ENCODE data around the gene ANKRD34A. TPM values are rescaled to one million over a fixed set of nuclear protein-coding genes. Genes with fewer than 3 reads are reported as not detected.

Gene ANKRD34A
- total RNA-seq, 1 donor: 1.3 TPM

DNA sequence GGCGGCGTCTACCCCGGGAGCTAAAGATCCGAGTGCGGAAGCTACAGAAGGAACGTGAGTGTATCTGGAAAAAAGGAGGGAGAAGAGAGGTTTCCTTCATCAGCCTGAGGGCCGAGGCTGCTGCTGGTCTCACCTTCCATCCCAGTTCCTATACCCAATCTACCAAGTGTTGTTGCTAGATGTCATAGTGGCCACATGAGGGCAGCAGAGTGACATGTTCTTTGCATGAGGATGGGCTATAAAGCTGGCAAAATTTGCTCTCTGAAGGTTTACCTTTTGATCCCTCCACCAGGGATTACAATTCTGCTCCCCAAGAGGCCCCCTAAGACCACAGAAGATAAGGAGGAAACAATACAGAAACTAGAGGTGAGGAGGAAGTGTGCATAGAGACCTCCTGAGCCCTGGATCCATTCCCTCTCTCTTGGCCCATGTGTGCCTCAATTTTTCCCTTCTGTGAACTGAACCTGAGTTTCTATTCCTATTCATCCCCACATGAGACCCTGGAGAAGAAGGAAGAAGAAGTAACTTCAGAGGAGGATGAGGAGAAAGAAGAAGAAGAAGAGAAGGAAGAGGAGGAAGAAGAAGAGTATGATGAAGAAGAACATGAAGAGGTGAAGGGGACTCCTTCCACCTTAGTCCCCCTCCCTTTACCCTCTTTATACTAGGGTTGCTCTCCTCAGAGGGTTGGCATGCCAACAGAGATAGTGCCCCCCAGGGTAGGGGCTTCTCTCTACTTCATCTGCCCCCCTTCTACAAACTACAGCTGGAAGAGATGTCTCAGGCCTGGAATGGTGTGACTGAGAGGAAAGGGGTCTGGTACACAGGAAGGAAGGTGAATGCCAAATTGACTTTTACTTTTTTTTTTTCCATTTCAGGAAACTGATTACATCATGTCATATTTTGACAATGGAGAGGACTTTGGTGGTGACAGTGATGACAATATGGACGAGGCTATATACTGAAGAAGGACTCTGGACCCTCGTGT is 13.4 kb upstream of the ANKRD34A start:
- TF ChIP-seq, protein P1, sequence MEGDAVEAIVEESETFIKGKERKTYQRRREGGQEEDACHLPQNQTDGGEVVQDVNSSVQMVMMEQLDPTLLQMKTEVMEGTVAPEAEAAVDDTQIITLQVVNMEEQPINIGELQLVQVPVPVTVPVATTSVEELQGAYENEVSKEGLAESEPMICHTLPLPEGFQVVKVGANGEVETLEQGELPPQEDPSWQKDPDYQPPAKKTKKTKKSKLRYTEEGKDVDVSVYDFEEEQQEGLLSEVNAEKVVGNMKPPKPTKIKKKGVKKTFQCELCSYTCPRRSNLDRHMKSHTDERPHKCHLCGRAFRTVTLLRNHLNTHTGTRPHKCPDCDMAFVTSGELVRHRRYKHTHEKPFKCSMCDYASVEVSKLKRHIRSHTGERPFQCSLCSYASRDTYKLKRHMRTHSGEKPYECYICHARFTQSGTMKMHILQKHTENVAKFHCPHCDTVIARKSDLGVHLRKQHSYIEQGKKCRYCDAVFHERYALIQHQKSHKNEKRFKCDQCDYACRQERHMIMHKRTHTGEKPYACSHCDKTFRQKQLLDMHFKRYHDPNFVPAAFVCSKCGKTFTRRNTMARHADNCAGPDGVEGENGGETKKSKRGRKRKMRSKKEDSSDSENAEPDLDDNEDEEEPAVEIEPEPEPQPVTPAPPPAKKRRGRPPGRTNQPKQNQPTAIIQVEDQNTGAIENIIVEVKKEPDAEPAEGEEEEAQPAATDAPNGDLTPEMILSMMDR (IDR thresholded peaks at IDR 0.05; ENCODE audit: insufficient read depth, low read depth, low read length): peak; percentile 87
- no peak overlapping the region for H3K4me3 ChIP-seq (ENCODE audit: low read depth, low read length)
- DNase-seq (ENCODE audit: low read depth): peak; percentile 88

- DNase-seq (ENCODE audit: low read depth): no peak
- TF ChIP-seq, protein P1 (IDR thresholded peaks at IDR 0.05; ENCODE audit: insufficient read depth, low read depth, low read length): no peak
- no peak overlapping the region for H3K4me3 ChIP-seq (ENCODE audit: low read depth, low read length)
Measured at GRCh38 chr1:145977016-145977415, 12.6 kb upstream of the ANKRD34A start.

GRCh38 chr1:145975216-145975615 is 10.8 kb upstream of the ANKRD34A start:
- no peak for DNase-seq (ENCODE audit: low read depth)
- TF ChIP-seq, protein P1 (IDR thresholded peaks at IDR 0.05; ENCODE audit: insufficient read depth, low read depth, low read length): no peak
- no peak overlapping the region for H3K4me3 ChIP-seq (ENCODE audit: low read depth, low read length)

DNA sequence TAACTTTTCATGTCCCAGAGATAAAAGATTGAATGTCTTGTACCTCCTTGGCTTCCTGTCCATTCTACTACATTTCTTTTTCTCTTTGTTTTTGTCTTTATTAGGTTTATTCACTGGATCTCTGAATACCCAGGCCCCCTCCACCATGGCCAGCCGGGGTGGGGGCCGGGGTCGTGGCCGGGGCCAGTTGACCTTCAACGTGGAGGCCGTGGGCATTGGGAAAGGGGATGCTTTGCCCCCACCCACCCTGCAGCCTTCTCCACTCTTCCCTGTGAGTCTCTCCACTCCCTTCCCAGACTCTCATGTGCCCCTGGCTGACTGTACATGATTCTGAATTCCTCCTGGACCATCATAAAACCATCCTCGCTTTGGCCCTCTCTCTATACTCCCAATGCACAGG is 10.3 kb upstream of the ANKRD34A start:
- TF ChIP-seq, protein P1 (IDR thresholded peaks at IDR 0.05; ENCODE audit: insufficient read depth, low read depth, low read length): no peak
- DNase-seq (ENCODE audit: low read depth): no peak
- no peak overlapping the region for H3K4me3 ChIP-seq (ENCODE audit: low read depth, low read length)

- TF ChIP-seq, protein P1 (IDR thresholded peaks at IDR 0.05; ENCODE audit: insufficient read depth, low read depth, low read length): no peak
- no peak for DNase-seq (ENCODE audit: low read depth)
- no peak overlapping the region for H3K4me3 ChIP-seq (ENCODE audit: low read depth, low read length)
Measured at GRCh38 chr1:145972580-145972979, 8.2 kb upstream of the ANKRD34A start.

DNA sequence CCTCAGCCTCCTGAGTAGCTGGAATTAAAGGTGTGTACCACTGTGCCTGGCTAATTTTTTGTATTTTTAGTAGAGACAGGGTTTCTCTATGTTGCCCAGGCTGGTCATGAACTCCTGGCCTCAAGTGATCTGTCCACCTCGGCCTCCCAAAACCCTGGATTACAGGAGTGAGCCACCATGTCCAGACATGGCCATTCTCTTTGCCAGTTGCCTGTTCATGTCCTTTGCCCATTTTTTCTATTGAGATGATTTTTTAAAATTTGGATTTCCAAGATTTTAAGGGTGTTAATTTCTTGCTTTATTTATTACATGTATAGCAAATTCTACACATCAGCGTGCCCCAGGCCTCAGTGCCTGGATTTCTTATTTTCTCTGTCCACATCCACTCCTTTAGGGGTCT is 2.9 kb upstream of the ANKRD34A start:
- no peak for DNase-seq (ENCODE audit: low read depth)
- TF ChIP-seq, protein P1 (IDR thresholded peaks at IDR 0.05; ENCODE audit: insufficient read depth, low read depth, low read length): no peak
- H3K4me3 ChIP-seq (ENCODE audit: low read depth, low read length): no peak overlapping the region

Data from fibroblast of villous mesenchyme (primary cell).